HepG2 (cell line): Measurements from ENCODE around the gene KIF6. TPM values are rescaled to one million over a fixed set of nuclear protein-coding genes. Genes with fewer than 3 reads are reported as not detected.

Experiments used
- ATAC-seq: fragments of 200-7000 bp; cut with Tn5 transposase; 3 replicates; pipeline ENCODE4 v1.9.1; 2020; ENCODE audit warnings: mild to moderate bottlenecking, moderate library complexity
- BruUV-seq: library from RNA; stranded (reverse); fragments of 400-500 nt; replicated peaks from 2 replicates; lab custom pipeline; 2021; lab: Mats Ljungman, UMichigan
- CTCF ChIA-PET: fragments of 300-600 bp; formaldehyde crosslinking; extraction: SDS; loops from one replicate; lab custom pipeline; 2021; ENCODE audit warnings: low total read pairs, inconsistent platforms, low intra/inter-chr PET ratio; lab: Yijun Ruan, JAX
- POLR2A ChIA-PET: fragments of 350-600 bp; sonication (Branson Sonifier 250); formaldehyde crosslinking; loops from one replicate; lab custom pipeline; 2020; ENCODE audit warnings: antibody characterized with exemption, inconsistent platforms; lab: Yijun Ruan, JAX
- DNase-seq: peaks from one replicate; pipeline ENCODE4 v3.0.0-alpha.2; 2015; ENCODE audit warnings: low spot score
- FAIRE-seq: peaks from 3 replicates; lab custom pipeline; 2011; peaks lifted over from hg19 to GRCh38; lab: Jason Lieb, UNC
- H2AFZ ChIP-seq: one replicate; pipeline ENCODE4 v1.6.1; 2011; ENCODE audit warnings: low read length, inconsistent platforms
- H3K27ac ChIP-seq: fragments of 300-600 bp; 3 replicates; pipeline ENCODE4 v1.8.0; 2011; ENCODE audit warnings: mixed run types, mild to moderate bottlenecking, mixed read lengths, low read length, inconsistent platforms; ENCODE audit not compliant: insufficient read depth; ENCODE audit errors: extremely low read length
- H3K27me3 ChIP-seq, 2 experiments: fragments of 200-600 bp in 1 of 2; 2 replicates in 1 of 2; 3 replicates in 1 of 2; pipeline versions ENCODE4 v1.6.0 to v1.8.0; 2011; ENCODE audit warnings: low read length in 2 of 2, mild to moderate bottlenecking in 2 of 2, moderate library complexity in 2 of 2, inconsistent platforms in 1 of 2; ENCODE audit not compliant: insufficient read depth in 2 of 2, control insufficient read depth in 1 of 2
- H3K36me3 ChIP-seq, 2 experiments: fragments of 200-600 bp in 1 of 2; replicated peaks in 1 of 2; 2 replicates in 1 of 2; 3 replicates in 1 of 2; pipeline versions ENCODE4 v1.5.1 to v1.8.0; 2011; ENCODE audit warnings: low read length in 2 of 2, inconsistent platforms in 1 of 2; ENCODE audit not compliant: insufficient read depth in 2 of 2, control insufficient read depth in 1 of 2
- H3K4me1 ChIP-seq: 2 replicates; pipeline ENCODE4 v1.5.1; 2012; ENCODE audit warnings: low read length, inconsistent platforms; ENCODE audit not compliant: insufficient read depth
- H3K4me2 ChIP-seq: 2 replicates; pipeline ENCODE4 v1.6.0; 2011; ENCODE audit warnings: low read depth, low read length, inconsistent platforms
- H3K4me3 ChIP-seq, 3 experiments: fragments of 200-600 bp in 1 of 3; sonication (generic), shearing (Covaris generic) in 1 of 3; replicated peaks in 1 of 3; 2 replicates each; pipeline ENCODE4 v1.5.1; 2011 to 2016; ENCODE audit warnings: low read length in 3 of 3, inconsistent platforms in 2 of 3, low read depth in 2 of 3, mild to moderate bottlenecking in 2 of 3, control low read depth in 1 of 3, mixed read lengths in 1 of 3; ENCODE audit not compliant: insufficient read depth in 1 of 3
- H3K79me2 ChIP-seq: one replicate; pipeline ENCODE4 v1.6.1; 2011; ENCODE audit warnings: low read length, inconsistent platforms; ENCODE audit not compliant: insufficient read depth
- H3K9ac ChIP-seq: 2 replicates; pipeline ENCODE4 v1.6.0; 2011; ENCODE audit warnings: mild to moderate bottlenecking, low read depth, low read length, inconsistent platforms; ENCODE audit not compliant: insufficient read depth
- H3K9me3 ChIP-seq: 2 replicates; pipeline ENCODE4 v1.5.1; 2012; ENCODE audit warnings: mild to moderate bottlenecking, low read length
- H4K20me1 ChIP-seq: 2 replicates; pipeline ENCODE4 v1.6.0; 2011; ENCODE audit warnings: inconsistent platforms, mild to moderate bottlenecking, low read length, moderate library complexity; ENCODE audit not compliant: insufficient read depth
- AKNA ChIP-seq: sonication (generic); formaldehyde crosslinking; IDR thresholded peaks from 2 replicates; pipeline ENCODE4 v1.4.0; 2020; ENCODE audit warnings: missing genetic modification reagents, borderline replicate concordance
- EZH2 ChIP-seq: conservative IDR thresholded peaks from 2 replicates; pipeline ENCODE4 v1.6.1; 2012; ENCODE audit warnings: mild to moderate bottlenecking, low read depth, low read length, moderate library complexity
- NAIF1 ChIP-seq: sonication (generic); formaldehyde crosslinking; IDR thresholded peaks from 2 replicates; pipeline ENCODE4 v1.5.0; 2020; ENCODE audit warnings: mild to moderate bottlenecking, missing genetic modification reagents, borderline replicate concordance
- RBM39 ChIP-seq: fragments of 200-400 bp; formaldehyde crosslinking; IDR thresholded peaks from one replicate; pipeline ENCODE4 v1.6.1; 2018; ENCODE audit warnings: antibody characterized with exemption, mild to moderate bottlenecking, low read depth, low read length; ENCODE audit not compliant: poor library complexity, severe bottlenecking
- ZMYM4 ChIP-seq: sonication (generic); formaldehyde crosslinking; IDR thresholded peaks from 2 replicates; pipeline ENCODE4 v1.8.1; 2023; ENCODE audit warnings: mild to moderate bottlenecking, missing genetic modification reagents
- ZNF777 ChIP-seq: sonication (generic); formaldehyde crosslinking; IDR thresholded peaks from 2 replicates; pipeline ENCODE4 v1.4.0; 2020; ENCODE audit warnings: missing genetic modification reagents
- WGBS: methylation state at CpG from one replicate; pipeline ENCODE4 v1.1.6; 2017; ENCODE audit warnings: low lambda C conversion rate; 5-methylcytosine and 5-hydroxymethylcytosine counted together
- in situ Hi-C: cut with HindIII; loops from 2 replicates; pipeline ENCODE4 v1.10.0; 2017; ENCODE audit warnings: low pct_unique_long_range_greater_than_20kb; ENCODE audit not compliant: extremely low pct_ligation_motif_present
- intact Hi-C: fragments of 100-400 bp; cut with micrococcal nuclease; formaldehyde crosslinking; loops from one replicate; pipeline ENCODE4 v1.10.0; 2022; ENCODE audit not compliant: unreplicated experiment
- polyA plus RNA-seq, 8 experiments: library from polyadenylated mRNA; depleted of rRNA in 3 of 8; stranded (reverse) in 7 of 8; unstranded in 1 of 8; fragments of >200 nt; fragmentation: Illumina TruSeq in 4 of 8; extraction: Trizol in 4 of 8; gene quantifications; 2 replicates each; pipeline versions ENCODE4 v1.2.1 to v1.2.3, GENCODE V29; 2011 to 2016; ENCODE audit warnings: low read depth in 4 of 8, missing spikeins in 1 of 8, mixed read lengths in 1 of 8; ENCODE audit not compliant: insufficient read depth in 1 of 8
- total RNA-seq, 5 experiments: library from RNA; depleted of rRNA; stranded (reverse); fragments of >200 nt; fragmentation: Illumina TruSeq; extraction: Trizol; gene quantifications; 2 replicates each; pipeline ENCODE4 v1.2.3, GENCODE V29; 2016; ENCODE audit warnings: low read depth in 1 of 5

The KIF6 gene
- total and polyA plus RNA-seq, 2 of the 13 experiments (the other 11 are each of a cell fraction or from before 2014, with no cell fraction given): 0.04 to 0.27 TPM

GRCh38 chr6:39599341-39599740, 125.9 kb downstream of the KIF6 start:
- ChIA-PET CTCF (no interaction called here), POLR2A (no interaction called here)
- H3K27me3 ChIP-seq: no peaks in the 10 kb centered on the region
- H3K27ac ChIP-seq: no peak overlapping the region
- H3K79me2 ChIP-seq: no peaks in the 10 kb centered on the region
- BruUV-seq: no TSS peak
- intact Hi-C loops (no loop called here), in situ Hi-C loops (no loop called here)
- H3K4me1 ChIP-seq: no peaks in the 10 kb centered on the region
- no peaks in the 10 kb centered on the region for H3K9me3 ChIP-seq
- H3K4me3 ChIP-seq: no peak overlapping the region
- WGBS: 13% methylated on average over 2 of the region's 2 CpGs
- no peak for ATAC-seq
- H4K20me1 ChIP-seq: no peaks in the 10 kb centered on the region; the same call in 1 of the 2 replicates
- no peak overlapping the region for H3K9ac ChIP-seq
- no peak for DNase-seq
- no peak overlapping the region for H3K4me2 ChIP-seq
- H3K36me3 ChIP-seq: no peaks in the 10 kb centered on the region
- FAIRE-seq: no peak
- TF ChIP-seq NAIF1 (CRISPR knock-in tag) (no peak), ZNF777 (CRISPR knock-in tag) (no peak), EZH2 (no peak), ZMYM4 (CRISPR knock-in tag) (no peak), AKNA (no peak), RBM39 (no peak)
- H2AFZ ChIP-seq: no peak overlapping the region
